Subcutaneous adipose tissue (tissue), 4 donors: ENCODE results near the gene ENPEP. TPM values are rescaled to one million over a fixed set of nuclear protein-coding genes. Genes with fewer than 3 reads are reported as not detected.

Experiments
- CTCF ChIP-seq: fragments of 450-650 bp; IDR thresholded peaks from one replicate; pipeline ENCODE4 v1.5.1; 2016; ENCODE audit warnings: low read depth, mild to moderate bottlenecking, control low read depth, antibody characterized with exemption, moderate library complexity
- total RNA-seq, 4 donors: library from RNA; depleted of rRNA; stranded (reverse); fragments of >200 nt; gene quantifications; one replicate each; pipeline ENCODE4 v1.1.0, GENCODE V29; 2016

The ENPEP gene
- total RNA-seq, 4 donors from 2014 or later, result 3.4 to 16.0 (median 9.5) TPM

GRCh38 chr4:110489901-110490508 is 14.1 kb downstream of the ENPEP start:
- TF ChIP-seq CTCF, result no peak

DNA sequence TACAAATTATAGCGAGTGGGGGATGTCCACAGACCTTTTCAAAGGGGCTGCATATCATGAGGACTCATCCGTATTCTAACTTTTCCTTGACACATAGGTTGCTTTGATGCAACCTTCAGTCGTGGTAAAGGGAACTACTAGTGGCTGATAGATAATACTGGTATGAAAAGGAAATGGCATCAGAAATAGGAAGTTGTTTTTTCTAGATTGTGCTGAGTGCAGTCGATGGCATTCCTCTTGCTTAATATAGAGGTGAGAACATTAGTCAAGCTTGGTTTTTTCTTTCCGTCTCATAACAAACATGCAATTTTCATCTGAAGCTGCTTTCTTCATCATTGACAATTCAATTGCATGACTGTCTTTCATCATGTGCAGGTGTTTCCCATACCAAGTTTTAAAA is 16.6 kb downstream of the ENPEP start:
- no peak for TF ChIP-seq CTCF

GRCh38 chr4:110493520-110493919 is 17.6 kb downstream of the ENPEP start:
- TF ChIP-seq CTCF, result no peak

DNA sequence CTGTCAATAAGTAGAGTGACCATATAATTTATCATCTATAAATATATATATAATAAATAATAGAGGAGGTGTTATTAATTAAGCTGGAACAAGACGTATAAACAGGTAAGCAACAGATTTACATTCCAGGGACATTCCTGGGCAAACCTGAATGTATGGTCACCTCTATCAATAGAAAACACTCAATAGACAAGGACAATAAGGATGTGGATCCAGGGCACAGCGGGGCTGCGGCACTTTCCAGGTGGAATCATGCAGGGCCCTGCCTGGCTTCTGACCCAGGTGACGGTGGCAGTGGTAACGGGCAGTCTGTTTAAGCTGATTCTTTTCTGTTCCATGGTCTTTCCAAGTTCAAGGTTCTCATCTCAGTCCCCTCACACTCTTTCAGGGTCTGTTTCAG is 22.5 kb downstream of the ENPEP start:
- no peak for TF ChIP-seq CTCF

- no peak for TF ChIP-seq CTCF
Observed at GRCh38 chr4:110499126-110499525, 23.2 kb downstream of the ENPEP start.

- no peak for TF ChIP-seq CTCF
Observed at GRCh38 chr4:110501826-110502225, 25.9 kb downstream of the ENPEP start.

- no peak for TF ChIP-seq CTCF
Observed at GRCh38 chr4:110503270-110504083, 27.5 kb downstream of the ENPEP start.
